Calu3 (cell line): Measurements from ENCODE around the gene IGSF11. TPM values are rescaled to one million over a fixed set of nuclear protein-coding genes. Genes with fewer than 3 reads are reported as not detected.

Experiments used
- BruUV-seq: library from RNA; stranded (reverse); fragments of 400-500 nt; replicated peaks from 2 replicates; lab custom pipeline; 2021; lab: Mats Ljungman, UMichigan
- CTCF ChIA-PET: fragments of 300-600 bp; sonication (Branson Sonifier 250); formaldehyde crosslinking; loops from one replicate; lab custom pipeline; 2022; ENCODE audit warnings: antibody characterized with exemption; lab: Charles Lee
- DNase-seq: peaks from one replicate; pipeline ENCODE4 v3.0.0; 2022
- H3K27ac Mint-ChIP-seq: one replicate; pipeline ENCODE4 v1.8.0; 2022; ENCODE audit warnings: mixed read lengths; ENCODE audit not compliant: unreplicated experiment
- H3K27me3 Mint-ChIP-seq: one replicate; pipeline ENCODE4 v1.8.0; 2022; ENCODE audit warnings: mixed read lengths; ENCODE audit not compliant: unreplicated experiment
- H3K36me3 Mint-ChIP-seq: one replicate; pipeline ENCODE4 v1.8.0; 2022; ENCODE audit warnings: mild to moderate bottlenecking, moderate library complexity, mixed read lengths; ENCODE audit not compliant: insufficient read depth, unreplicated experiment
- H3K4me1 Mint-ChIP-seq: one replicate; pipeline ENCODE4 v1.8.0; 2022; ENCODE audit warnings: mild to moderate bottlenecking, low read depth, mixed read lengths; ENCODE audit not compliant: unreplicated experiment
- H3K4me3 Mint-ChIP-seq: one replicate; pipeline ENCODE4 v1.8.0; 2022; ENCODE audit warnings: mild to moderate bottlenecking, low read depth, moderate library complexity, mixed read lengths; ENCODE audit not compliant: unreplicated experiment
- H3K9me3 Mint-ChIP-seq: one replicate; pipeline ENCODE4 v1.8.0; 2022; ENCODE audit warnings: low read depth, mixed read lengths; ENCODE audit not compliant: unreplicated experiment
- intact Hi-C: fragments of 100-400 bp; cut with micrococcal nuclease; formaldehyde crosslinking; loops from one replicate; pipeline ENCODE4 v1.10.0; 2022; ENCODE audit not compliant: unreplicated experiment
- total RNA-seq: library from RNA; stranded (reverse); gene quantifications from 2 replicates; pipeline ENCODE4 v1.2.3, GENCODE V29; 2022
- TF ChIP-seq, protein P1 (sequence below): fragments of 200-600 bp; IDR thresholded peaks from one replicate; pipeline ENCODE4 v1.8.0; 2022; ENCODE audit warnings: antibody characterized with exemption; ENCODE audit not compliant: unreplicated experiment

IGSF11 gene
- total RNA-seq, 1 experiment from 2014 or later, result 0.45 TPM

DNA sequence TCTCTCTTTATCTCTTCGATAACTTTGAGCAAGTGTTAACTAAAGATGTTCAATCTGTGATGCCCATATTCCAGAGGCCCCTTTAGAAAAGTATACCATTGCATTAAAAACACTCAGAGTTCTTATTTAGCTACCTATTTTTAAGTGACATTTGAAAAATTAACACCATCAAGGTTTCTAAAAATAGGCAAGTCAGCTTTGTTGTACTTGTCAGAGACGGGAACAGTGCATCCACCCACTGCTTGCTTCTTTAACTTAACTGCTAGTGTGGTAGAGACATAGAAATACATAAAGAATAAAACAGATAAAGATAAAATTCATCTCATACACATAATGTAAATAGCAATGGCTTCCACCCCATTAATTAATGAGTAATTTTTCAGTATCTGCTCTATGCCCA is 66.0 kb downstream of the IGSF11 start:
- CTCF ChIA-PET, result no interaction called here
- peaks cover 7% of the 10 kb centered on the region for H3K27me3 Mint-ChIP-seq

DNA sequence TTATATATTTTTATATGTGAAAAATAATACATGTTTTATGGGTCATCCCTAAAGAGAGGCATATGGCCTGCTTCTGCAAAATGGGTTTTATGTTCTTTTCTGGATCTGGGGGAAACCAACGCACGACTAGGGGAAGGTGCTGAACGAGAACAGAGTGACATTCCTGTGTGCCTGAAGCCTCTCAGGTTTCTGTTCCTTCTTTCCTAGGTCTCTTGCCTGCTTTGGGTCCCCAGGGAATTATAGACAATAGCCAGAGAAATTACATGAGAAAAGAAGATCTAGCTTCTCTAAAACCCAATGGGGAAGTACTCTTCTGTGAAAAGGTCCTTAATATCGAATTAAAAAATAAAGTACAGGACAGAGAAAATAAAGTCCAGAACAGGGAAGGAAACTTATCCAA is 66.5 kb downstream of the IGSF11 start:
- Mint-ChIP-seq H3K4me3 (no peak overlapping the region), H3K9me3 (no peaks in the 10 kb centered on the region), H3K27me3 (peaks cover 2% of the 10 kb centered on the region), H3K4me1 (no peaks in the 10 kb centered on the region), H3K36me3 (no peaks in the 10 kb centered on the region), H3K27ac (no peak overlapping the region)
- BruUV-seq, result no TSS peak
- intact Hi-C loops, result no loop called here
- TF ChIP-seq, protein P1, sequence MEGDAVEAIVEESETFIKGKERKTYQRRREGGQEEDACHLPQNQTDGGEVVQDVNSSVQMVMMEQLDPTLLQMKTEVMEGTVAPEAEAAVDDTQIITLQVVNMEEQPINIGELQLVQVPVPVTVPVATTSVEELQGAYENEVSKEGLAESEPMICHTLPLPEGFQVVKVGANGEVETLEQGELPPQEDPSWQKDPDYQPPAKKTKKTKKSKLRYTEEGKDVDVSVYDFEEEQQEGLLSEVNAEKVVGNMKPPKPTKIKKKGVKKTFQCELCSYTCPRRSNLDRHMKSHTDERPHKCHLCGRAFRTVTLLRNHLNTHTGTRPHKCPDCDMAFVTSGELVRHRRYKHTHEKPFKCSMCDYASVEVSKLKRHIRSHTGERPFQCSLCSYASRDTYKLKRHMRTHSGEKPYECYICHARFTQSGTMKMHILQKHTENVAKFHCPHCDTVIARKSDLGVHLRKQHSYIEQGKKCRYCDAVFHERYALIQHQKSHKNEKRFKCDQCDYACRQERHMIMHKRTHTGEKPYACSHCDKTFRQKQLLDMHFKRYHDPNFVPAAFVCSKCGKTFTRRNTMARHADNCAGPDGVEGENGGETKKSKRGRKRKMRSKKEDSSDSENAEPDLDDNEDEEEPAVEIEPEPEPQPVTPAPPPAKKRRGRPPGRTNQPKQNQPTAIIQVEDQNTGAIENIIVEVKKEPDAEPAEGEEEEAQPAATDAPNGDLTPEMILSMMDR, result no peak
- no peak for DNase-seq
- CTCF ChIA-PET, result no interaction called here

More for the DNA sequence above, 66.0 kb downstream of the IGSF11 start:
- Mint-ChIP-seq H3K36me3 (no peaks in the 10 kb centered on the region), H3K4me3 (no peak overlapping the region), H3K27ac (no peak overlapping the region), H3K9me3 (no peaks in the 10 kb centered on the region), H3K4me1 (no peaks in the 10 kb centered on the region)
- intact Hi-C loops, result no loop called here
- TF ChIP-seq, protein P1, result no peak
- BruUV-seq, result no TSS peak
- DNase-seq, result no peak

DNA sequence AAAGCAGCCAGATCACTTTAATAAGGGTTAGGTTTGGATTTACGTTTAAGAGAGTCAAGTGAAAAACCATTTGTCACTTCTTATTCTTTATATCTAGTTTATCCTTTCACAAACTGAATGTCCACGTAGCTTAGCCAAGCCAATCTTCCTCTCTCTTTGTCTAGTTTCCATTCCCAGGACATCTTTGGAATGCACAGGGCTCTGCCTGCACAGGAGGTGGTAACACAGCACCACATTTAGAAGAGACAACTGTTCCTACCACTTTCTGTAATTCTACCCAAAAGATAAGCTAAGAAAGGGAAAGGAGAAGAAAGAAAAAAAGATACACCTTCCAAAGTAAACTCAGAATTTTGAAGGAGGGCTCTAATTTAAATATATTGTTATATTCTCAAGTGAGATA is 67.9 kb downstream of the IGSF11 start:
- CTCF ChIA-PET, result no interaction called here
- Mint-ChIP-seq H3K27ac (no peak overlapping the region), H3K27me3 (no peaks in the 10 kb centered on the region), H3K4me1 (no peaks in the 10 kb centered on the region), H3K4me3 (no peak overlapping the region), H3K9me3 (no peaks in the 10 kb centered on the region), H3K36me3 (no peaks in the 10 kb centered on the region)
- intact Hi-C loops, result no loop called here
- DNase-seq, result no peak
- no TSS peak for BruUV-seq
- TF ChIP-seq, protein P1, result no peak

DNA sequence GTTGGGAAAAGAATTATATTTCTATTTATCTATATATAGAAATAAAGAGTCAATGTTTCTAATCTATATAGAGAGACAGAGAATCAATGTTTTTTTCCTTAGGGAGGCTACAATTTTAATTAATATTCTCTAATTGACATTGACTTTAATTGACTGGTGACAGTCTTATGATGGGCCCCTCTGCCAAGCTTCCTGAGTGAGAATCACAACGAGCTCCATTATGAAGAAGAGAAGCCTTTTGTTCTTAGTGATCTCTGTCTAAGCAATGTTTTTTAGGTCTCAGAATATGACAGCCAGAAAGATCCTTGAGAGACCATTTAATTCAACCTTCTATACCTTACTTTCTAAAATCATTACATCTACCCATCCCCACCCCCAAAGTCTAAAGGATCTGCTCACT is 70.9 kb downstream of the IGSF11 start:
- H3K36me3 Mint-ChIP-seq, result no peaks in the 10 kb centered on the region
- CTCF ChIA-PET, result no interaction called here
- TF ChIP-seq, protein P1, result no peak
- no peaks in the 10 kb centered on the region for H3K4me1 Mint-ChIP-seq
- H3K27ac Mint-ChIP-seq, result no peak overlapping the region
- BruUV-seq, result no TSS peak
- no peak overlapping the region for H3K4me3 Mint-ChIP-seq
- H3K9me3 Mint-ChIP-seq, result no peaks in the 10 kb centered on the region
- intact Hi-C loops, result no loop called here
- no peak for DNase-seq
- no peaks in the 10 kb centered on the region for H3K27me3 Mint-ChIP-seq
